ENCODE data around the gene STAG1.
A peak's percentile ranks its signal among the peaks of the same experiment; 100 is the strongest.
"Not testable (repeated sequence)": the region's sequence is repeated elsewhere in the genome, so short reads cannot be mapped to it uniquely, and the experiment has no call there.

Gene STAG1

DNA sequence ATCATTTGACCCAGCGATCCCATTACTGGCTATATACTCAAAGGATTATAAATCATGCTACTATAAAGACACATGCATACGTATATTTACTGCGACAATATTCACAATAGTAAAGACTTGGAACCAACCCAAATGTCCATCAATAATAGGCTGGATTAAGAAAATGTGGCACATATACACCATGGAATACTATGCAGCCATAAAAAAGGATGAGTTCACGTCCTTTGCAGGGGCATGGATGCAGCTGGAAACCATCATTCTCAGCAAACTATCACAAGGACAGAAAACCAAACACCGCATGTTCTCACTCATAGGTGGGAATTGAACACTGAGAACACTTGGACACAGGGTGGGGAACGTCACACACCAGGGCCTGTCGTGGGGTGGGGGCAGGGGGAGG, 237.6 kb downstream of the STAG1 start:
- H3K36me3 Mint-ChIP-seq, result peaks cover 28% of the 10 kb centered on the region
- H3K4me1 Mint-ChIP-seq; DNase-seq (ENCODE audit: low spot score in 2 of 2); ATAC-seq; H3K4me3 Mint-ChIP-seq; H3K27ac Mint-ChIP-seq; H3K9me3 Mint-ChIP-seq: not testable (repeated sequence)

DNA sequence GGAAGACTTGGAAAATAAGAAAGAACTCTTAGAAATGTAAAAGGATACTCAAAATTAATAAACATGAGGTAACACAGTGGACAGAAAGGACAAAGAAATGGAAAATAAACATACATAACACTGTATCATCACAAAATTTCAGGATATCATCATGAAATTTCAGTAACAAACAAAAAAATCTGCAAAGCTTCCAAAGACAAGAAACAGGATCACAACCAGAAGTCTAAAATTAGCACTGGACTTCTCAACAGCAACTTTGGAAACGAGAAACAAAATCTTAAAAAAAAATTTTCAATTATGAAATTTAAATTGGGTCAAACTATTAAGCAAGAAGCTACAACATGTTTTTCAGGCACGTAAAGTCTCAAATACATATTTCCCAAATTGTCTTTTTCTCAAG, 238.8 kb downstream of the STAG1 start:
- Mint-ChIP-seq H3K9me3 (no peaks in the 10 kb centered on the region), H3K4me3 (no peak overlapping the region), H3K36me3 (peaks cover 23% of the 10 kb centered on the region), H3K27ac (no peak overlapping the region), H3K4me1 (no peaks in the 10 kb centered on the region)
- DNase-seq (ENCODE audit: low spot score in 2 of 2) (no peak), ATAC-seq (no peak)

DNA sequence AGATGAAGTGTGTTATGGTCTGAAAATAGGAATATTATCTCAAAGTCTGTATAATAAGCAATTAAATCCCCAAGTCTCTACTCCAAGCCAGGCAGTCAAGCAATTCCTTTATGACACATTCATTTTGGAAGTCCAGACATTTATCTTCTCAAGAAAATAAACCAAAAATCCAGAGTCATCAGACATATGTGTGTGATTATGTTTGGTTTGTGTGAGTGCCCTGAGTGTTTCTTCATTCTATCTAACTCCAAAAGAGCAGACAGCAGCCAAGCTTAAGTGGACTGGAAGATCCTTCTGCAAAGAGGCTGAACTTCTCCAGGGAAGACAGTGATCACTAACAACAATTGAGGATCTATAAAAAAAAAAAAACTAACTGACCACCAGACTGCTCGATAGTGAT, 239.8 kb downstream of the STAG1 start:
- Mint-ChIP-seq H3K36me3 (peaks cover 23% of the 10 kb centered on the region), H3K9me3 (no peaks in the 10 kb centered on the region), H3K4me3 (no peak overlapping the region), H3K4me1 (no peaks in the 10 kb centered on the region), H3K27ac (no peak overlapping the region)
- DNase-seq (ENCODE audit: low spot score in 2 of 2) (no peak), ATAC-seq (no peak)

DNA sequence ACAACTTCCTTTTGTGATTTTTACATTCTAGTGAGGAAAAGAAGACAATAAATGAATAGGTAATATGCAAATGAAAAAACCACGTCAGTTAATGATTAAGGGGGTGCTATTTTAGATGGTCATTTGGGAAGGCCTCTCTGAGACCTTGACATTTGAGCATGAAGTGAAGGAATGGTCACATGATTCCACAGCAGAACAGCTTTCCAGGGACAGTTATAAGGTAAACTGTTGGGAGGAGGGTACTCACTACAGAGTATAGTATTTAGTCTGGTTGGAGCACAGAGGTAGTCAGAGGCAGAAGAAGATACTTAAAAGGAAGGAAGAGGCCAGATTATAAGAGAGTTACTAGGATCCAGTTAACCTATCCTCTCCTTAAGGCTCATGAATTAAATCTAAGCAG, 246.5 kb downstream of the STAG1 start:
- ATAC-seq (no peak), DNase-seq (ENCODE audit: low spot score in 2 of 2) (no peak)
- H3K36me3 Mint-ChIP-seq, result peaks cover 52% of the 10 kb centered on the region
- H3K4me3 Mint-ChIP-seq, result no peak overlapping the region
- H3K27ac Mint-ChIP-seq, result no peak overlapping the region
- peaks cover 8% of the 10 kb centered on the region for H3K4me1 Mint-ChIP-seq
- H3K9me3 Mint-ChIP-seq, result no peaks in the 10 kb centered on the region

DNA sequence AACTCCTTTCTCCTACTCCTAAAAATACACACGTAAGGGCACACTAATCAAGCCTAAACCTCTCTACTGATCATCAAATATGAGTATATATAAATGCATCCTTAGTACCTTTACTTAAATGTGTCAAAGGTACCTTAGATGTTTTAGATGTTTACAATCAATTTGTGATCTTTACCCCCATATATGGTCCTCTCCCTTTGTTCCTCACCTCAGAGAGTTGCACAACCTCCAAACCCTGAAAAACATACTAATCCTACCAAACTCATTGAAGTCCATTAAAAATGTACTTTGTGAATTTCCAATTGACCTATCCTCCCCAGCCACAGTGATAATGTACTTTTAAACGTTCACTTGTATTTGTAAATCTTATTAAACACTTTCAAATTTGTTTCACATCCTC, 249.1 kb downstream of the STAG1 start:
- ATAC-seq (no peak), DNase-seq (ENCODE audit: low spot score in 2 of 2) (no peak)
- Mint-ChIP-seq H3K9me3 (no peaks in the 10 kb centered on the region), H3K4me3 (no peak overlapping the region), H3K36me3 (peaks cover 61% of the 10 kb centered on the region), H3K27ac (no peak overlapping the region), H3K4me1 (peaks cover 8% of the 10 kb centered on the region)

DNA sequence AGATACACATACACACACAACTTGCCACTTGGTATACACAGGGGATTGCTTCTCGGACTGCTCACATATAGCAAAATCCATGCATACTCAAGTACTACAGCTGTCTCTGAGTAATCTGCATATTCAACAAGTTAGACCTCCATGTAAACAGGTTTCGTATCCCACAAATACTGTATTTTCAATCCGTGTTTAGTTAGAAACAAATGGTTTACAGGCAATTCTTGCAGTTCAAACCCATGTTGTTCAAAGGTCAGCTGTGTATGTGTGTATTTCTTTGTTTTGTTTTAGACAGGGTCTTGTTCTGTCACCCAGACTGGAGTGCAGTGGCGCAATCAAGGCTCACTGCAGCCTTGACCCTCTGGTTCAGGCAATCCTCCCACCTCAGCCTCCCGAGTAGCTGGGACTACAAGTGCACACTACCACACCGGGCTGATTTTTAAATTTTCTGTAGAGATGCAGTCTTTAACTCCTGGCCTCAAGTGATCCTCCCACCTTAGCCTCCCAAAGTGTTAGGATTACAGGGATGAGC, 253.2 kb downstream of the STAG1 start:
- H3K27ac Mint-ChIP-seq, result no peak overlapping the region

DNA sequence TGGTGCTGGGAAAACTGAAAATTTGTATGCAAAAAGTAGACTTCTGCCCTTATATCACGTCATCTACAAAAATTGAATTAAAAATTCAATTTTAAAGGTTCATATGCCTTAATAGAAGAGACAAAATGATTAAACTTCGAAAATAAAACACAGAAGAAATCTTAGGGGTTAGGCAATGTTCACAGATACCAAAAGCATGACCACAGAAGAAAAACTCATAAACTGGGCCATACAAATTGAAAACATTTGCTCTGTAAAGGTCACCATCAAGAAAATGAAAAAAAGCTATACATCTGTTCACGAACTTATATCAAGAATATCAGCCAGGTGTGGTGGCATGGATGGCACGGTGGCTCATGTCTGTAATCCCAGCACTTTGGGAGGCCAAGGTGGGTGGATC, 257.0 kb downstream of the STAG1 start:
- DNase-seq (ENCODE audit: low spot score in 2 of 2), result no peak
- Mint-ChIP-seq H3K9me3 (no peaks in the 10 kb centered on the region), H3K4me1 (no peaks in the 10 kb centered on the region), H3K27ac (no peak overlapping the region), H3K4me3 (no peak overlapping the region), H3K36me3 (peaks cover 90% of the 10 kb centered on the region)
- ATAC-seq, result no peak

More for the DNA sequence above, 253.2 kb downstream of the STAG1 start:
- ATAC-seq (no peak), DNase-seq (ENCODE audit: low spot score in 2 of 2) (no peak)
- H3K36me3 Mint-ChIP-seq, result peaks cover 78% of the 10 kb centered on the region
- no peaks in the 10 kb centered on the region for H3K9me3 Mint-ChIP-seq
- no peak overlapping the region for H3K4me3 Mint-ChIP-seq
- H3K4me1 Mint-ChIP-seq, result no peaks in the 10 kb centered on the region

DNA sequence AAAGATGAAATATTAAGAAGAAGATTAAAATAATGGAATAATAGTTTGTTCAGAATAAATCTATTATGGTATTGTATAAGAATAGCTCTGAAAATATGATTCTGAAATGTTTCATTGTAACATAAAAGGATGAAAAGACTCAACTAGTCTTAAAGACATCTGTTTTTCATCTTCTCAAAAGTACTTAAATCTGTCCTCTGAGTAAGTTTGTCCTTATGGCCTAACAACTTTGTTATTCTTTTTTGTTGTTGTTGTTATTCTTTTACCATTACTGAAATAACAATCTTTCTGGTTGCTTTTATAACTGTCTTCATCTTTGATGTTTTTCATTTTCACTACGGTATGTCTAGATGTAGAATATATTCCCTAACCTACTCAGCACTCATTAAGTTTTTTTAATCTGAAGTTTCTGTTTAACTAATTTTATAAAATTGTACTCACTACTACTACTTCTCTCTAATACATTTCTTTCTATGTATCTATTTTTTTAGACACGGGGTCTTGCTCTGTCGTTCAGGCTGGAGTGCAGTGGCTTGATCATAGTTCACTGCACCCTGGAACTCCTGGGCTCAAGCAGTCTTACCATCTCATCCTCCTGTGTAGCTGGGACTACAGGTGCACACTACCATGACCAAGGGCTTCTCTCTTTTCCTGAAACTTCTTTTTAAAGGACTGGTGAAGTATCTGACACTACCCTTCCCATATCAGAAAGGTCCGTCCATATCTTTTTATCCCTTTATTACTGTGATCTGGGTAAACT, 261.4 kb downstream of the STAG1 start:
- Mint-ChIP-seq H3K4me3 (no peak overlapping the region), H3K36me3 (peaks cover 72% of the 10 kb centered on the region), H3K4me1 (no peaks in the 10 kb centered on the region), H3K27ac (no peak overlapping the region), H3K9me3 (no peaks in the 10 kb centered on the region)
- ATAC-seq (no peak), DNase-seq (ENCODE audit: low spot score in 2 of 2) (no peak)

DNA sequence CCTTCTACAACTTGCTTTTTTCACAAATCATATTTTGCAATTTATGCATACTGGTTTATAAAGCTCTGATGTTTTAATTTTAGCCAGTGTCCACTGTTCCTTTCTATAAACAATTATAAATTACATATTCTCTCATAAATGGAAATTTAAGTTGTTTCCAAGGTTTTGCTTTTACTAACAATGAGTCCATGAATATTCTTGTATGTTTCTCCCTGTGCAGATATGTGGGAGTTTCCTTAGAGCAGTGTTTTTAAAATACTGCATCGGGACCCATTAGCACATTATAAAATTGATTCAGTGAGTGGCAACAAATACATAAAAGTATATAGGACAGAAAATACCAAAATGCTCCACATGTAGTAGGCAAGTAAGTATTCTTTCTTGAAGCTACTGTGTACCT, 266.4 kb downstream of the STAG1 start:
- no peaks in the 10 kb centered on the region for H3K4me1 Mint-ChIP-seq
- H3K36me3 Mint-ChIP-seq, result peaks cover 25% of the 10 kb centered on the region
- no peak overlapping the region for H3K27ac Mint-ChIP-seq

DNA sequence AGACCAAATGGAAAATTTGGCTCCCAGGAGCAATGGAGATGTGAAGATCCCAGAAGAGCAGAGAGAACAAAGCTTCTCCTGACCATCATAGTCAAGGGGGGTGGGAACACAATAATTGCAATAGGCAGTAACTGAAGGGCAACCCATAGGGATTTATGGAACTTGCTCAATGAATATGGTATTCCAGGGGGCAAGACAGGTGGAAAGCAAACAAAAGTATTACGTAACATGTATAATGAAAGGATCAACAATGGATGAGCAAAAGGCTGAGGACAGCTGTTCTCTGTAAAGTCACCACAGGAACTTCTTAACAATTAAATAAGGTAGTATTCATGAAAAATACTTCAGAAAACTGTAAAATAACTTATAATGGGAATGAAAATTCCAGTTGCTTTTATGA, 275.9 kb downstream of the STAG1 start:
- H3K36me3 Mint-ChIP-seq, result peaks cover 42% of the 10 kb centered on the region
- no peak for DNase-seq (ENCODE audit: low spot score in 2 of 2)
- no peaks in the 10 kb centered on the region for H3K9me3 Mint-ChIP-seq
- no peak for ATAC-seq
- no peaks in the 10 kb centered on the region for H3K4me1 Mint-ChIP-seq
- H3K4me3 Mint-ChIP-seq, result no peak overlapping the region
- H3K27ac Mint-ChIP-seq, result peak overlapping the region; percentile 24

More for the DNA sequence above, 266.4 kb downstream of the STAG1 start:
- H3K4me3 Mint-ChIP-seq, result no peak overlapping the region
- DNase-seq (ENCODE audit: low spot score in 2 of 2) (no peak), ATAC-seq (no peak)
- H3K9me3 Mint-ChIP-seq, result no peaks in the 10 kb centered on the region

DNA sequence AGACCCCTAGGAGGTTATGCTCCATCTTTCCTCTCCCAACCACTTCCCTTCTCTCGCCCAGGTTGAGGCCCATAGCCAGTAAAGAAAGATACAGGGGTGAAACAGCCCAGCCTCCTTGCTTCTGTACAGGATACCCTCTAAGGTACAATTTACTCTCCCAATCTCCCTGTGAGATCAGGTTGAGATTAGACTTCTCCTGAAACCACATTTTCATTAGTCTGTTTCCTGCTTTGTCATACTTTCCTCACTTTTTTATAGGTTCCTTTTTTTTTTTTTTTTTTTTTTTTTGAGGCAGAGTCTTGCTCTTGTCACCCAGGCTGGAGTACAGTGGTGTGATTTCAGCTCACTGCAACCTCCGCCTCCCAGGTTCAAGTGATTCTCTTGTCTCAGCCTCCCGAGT, 277.3 kb downstream of the STAG1 start:
- H3K27ac Mint-ChIP-seq; DNase-seq (ENCODE audit: low spot score in 2 of 2); ATAC-seq; H3K9me3 Mint-ChIP-seq; H3K4me3 Mint-ChIP-seq; H3K4me1 Mint-ChIP-seq: not testable (repeated sequence)
- H3K36me3 Mint-ChIP-seq, result peaks cover 53% of the 10 kb centered on the region

DNA sequence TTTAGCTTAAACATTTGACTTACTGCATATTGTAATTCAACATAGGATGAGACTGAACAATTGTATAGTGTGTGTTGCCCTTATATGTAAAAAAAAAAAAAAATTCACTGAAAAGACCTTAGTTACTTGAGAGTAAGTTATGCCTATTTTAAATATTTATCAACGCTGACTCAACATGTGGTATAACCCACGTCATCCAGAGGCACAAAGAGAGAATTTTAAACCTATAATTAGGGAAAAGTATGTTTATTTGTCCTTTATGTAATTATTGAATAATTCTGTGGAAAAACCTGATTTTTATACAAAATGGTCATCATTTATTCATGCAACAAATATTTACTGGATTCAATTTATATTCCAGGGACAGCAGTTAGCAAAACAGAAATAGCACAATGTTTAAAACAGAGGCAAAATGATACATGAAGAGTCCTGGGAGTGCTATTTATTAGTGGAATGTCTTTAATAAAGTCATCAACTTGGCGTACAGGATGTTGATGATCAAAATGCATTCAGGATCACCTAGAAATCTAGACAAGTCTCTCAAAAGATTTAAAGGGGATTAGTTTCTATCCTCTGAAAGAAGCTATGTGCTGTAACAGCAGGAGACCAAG, 278.4 kb downstream of the STAG1 start:
- DNase-seq (ENCODE audit: low spot score in 2 of 2), result no peak
- no peak overlapping the region for H3K27ac Mint-ChIP-seq
- no peak overlapping the region for H3K4me3 Mint-ChIP-seq
- no peaks in the 10 kb centered on the region for H3K4me1 Mint-ChIP-seq
- no peak for ATAC-seq
- peaks cover 55% of the 10 kb centered on the region for H3K36me3 Mint-ChIP-seq
- no peaks in the 10 kb centered on the region for H3K9me3 Mint-ChIP-seq

DNA sequence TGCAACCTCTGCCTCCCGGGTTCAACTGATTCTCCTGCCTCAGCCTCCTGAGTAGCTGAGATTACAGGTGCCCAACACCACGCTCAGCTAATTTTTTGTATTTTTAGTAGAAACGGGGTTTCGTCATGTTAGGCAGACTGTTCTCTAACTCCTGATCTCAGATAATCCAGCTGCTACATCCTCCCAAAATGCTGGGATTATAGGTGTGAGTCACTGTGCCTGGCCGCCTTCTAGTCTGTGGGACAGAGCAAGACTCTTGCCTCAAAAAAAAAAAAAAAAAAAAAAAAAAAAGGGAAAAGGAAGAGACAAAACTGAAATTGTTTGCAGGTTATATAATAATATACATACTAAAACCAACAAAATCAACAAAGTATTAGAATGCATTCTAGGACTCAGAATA, 286.9 kb downstream of the STAG1 start:
- DNase-seq (ENCODE audit: low spot score in 2 of 2), result no peak
- H3K27ac Mint-ChIP-seq, result no peak overlapping the region
- peaks cover 51% of the 10 kb centered on the region for H3K36me3 Mint-ChIP-seq
- no peak overlapping the region for H3K4me3 Mint-ChIP-seq
- peaks cover 8% of the 10 kb centered on the region for H3K9me3 Mint-ChIP-seq
- H3K4me1 Mint-ChIP-seq, result peaks cover 23% of the 10 kb centered on the region
- ATAC-seq, result no peak

DNA sequence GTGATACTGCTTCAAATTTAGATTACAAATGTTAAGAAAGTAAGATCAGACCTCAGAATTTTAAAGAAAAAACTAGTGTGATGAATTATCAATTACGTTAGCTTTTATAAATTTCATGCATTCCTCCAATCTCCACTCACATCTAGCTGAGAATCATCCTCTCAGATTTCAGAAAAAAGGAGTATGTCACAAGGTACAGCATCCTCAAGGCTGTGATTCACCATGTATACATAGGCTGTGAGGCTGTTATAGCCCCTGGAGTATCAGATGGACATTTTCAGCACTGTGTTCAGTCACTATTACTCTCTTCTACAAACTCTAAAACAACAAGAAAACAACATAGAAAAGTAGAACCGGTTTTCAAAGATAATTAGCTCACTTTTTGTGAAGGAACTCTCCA, 287.7 kb downstream of the STAG1 start:
- H3K4me3 Mint-ChIP-seq, result no peak overlapping the region
- peaks cover 51% of the 10 kb centered on the region for H3K36me3 Mint-ChIP-seq
- peaks cover 23% of the 10 kb centered on the region for H3K4me1 Mint-ChIP-seq
- no peak for ATAC-seq
- no peak overlapping the region for H3K27ac Mint-ChIP-seq
- peaks cover 8% of the 10 kb centered on the region for H3K9me3 Mint-ChIP-seq
- DNase-seq (ENCODE audit: low spot score in 2 of 2), result no peak

DNA sequence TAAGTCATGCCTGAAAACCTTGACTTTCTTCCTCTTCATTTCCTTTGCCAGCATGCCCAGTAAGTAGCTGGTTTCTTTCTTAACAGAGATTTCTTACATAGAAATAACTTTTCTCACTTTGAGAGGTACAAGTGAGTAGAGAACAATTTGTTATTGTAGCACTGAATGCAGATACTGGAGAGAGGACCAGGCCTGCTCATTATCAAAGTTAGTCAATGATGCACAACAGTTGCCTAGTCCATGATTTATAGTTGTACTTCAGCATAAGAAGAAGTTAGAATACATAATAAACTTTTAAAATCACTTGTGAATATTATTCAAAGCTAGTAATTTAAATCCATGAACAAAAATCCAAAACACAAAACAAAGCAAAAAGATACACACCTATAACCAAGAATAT, 289.0 kb downstream of the STAG1 start:
- Mint-ChIP-seq H3K4me1 (peaks cover 22% of the 10 kb centered on the region), H3K4me3 (no peak overlapping the region), H3K36me3 (peaks cover 53% of the 10 kb centered on the region), H3K27ac (no peak overlapping the region), H3K9me3 (peaks cover 8% of the 10 kb centered on the region)
- DNase-seq (ENCODE audit: low spot score in 2 of 2), result no peak
- ATAC-seq, result no peak

DNA sequence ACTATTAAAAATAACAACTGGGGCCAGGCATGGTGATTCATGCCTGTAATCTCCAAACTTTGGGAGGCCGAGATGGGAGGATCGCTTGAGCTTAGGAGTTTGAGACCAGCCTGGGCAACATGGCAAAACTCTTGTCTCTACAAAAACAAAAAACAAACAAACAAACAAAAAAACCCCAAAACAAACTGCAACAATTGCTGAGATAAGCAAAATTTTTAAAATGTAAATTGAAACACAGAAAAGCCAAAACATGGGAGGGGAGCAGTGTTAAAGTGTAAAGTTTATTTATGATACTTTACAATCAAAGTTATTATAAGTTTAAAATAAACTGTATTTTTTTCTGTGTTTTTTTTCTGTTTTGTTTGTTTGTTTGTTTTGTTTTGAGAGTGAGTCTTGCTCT, 294.4 kb downstream of the STAG1 start:
- H3K4me1 Mint-ChIP-seq, result peaks cover 5% of the 10 kb centered on the region
- H3K4me3 Mint-ChIP-seq, result no peak overlapping the region
- no peak for DNase-seq (ENCODE audit: low spot score in 2 of 2)
- H3K27ac Mint-ChIP-seq, result no peak overlapping the region
- H3K36me3 Mint-ChIP-seq, result peaks cover 61% of the 10 kb centered on the region
- H3K9me3 Mint-ChIP-seq, result peaks cover 21% of the 10 kb centered on the region
- no peak for ATAC-seq

Data from stimulated activated effector memory CD8-positive, alpha-beta T cell treated with anti-CD3 and anti-CD28 coated beads, Interleukin-12 subunit alpha, Interleukin-12 subunit beta, amount 100 ng/mL, for 72 hours (primary cell).